Measurements from ENCODE around the gene TAF4. TPM values are rescaled to one million over a fixed set of nuclear protein-coding genes. Genes with fewer than 3 reads are reported as not detected.

Gene TAF4
- total RNA-seq, 1 donor from 2014 or later = 3.1 TPM

GRCh38 chr20:61933481-61933950 is 132.2 kb downstream of the TAF4 start:
- no peak for DNase-seq (ENCODE audit: low read depth, low spot score)

- no peak for DNase-seq (ENCODE audit: low read depth, low spot score)
Observed at GRCh38 chr20:61932711-61933480, 132.8 kb downstream of the TAF4 start.

GRCh38 chr20:61932199-61932592 is 133.5 kb downstream of the TAF4 start:
- no peak for DNase-seq (ENCODE audit: low read depth, low spot score)

GRCh38 chr20:61931476-61932198 is 134.0 kb downstream of the TAF4 start:
- no peak for DNase-seq (ENCODE audit: low read depth, low spot score)

- DNase-seq (ENCODE audit: low read depth, low spot score) = no peak
Observed at GRCh38 chr20:61930776-61931475, 134.8 kb downstream of the TAF4 start.

GRCh38 chr20:61929971-61930666 is 135.6 kb downstream of the TAF4 start:
- DNase-seq (ENCODE audit: low read depth, low spot score) = no peak

GRCh38 chr20:61929561-61929960 is 136.1 kb downstream of the TAF4 start:
- no peak for DNase-seq (ENCODE audit: low read depth, low spot score)

GRCh38 chr20:61927826-61928541 is 137.7 kb downstream of the TAF4 start:
- DNase-seq (ENCODE audit: low read depth, low spot score) = no peak

- DNase-seq (ENCODE audit: low read depth, low spot score) = no peak
Observed at GRCh38 chr20:61927193-61927825, 138.4 kb downstream of the TAF4 start.

- DNase-seq (ENCODE audit: low read depth, low spot score) = no peak
Observed at GRCh38 chr20:61926796-61927192, 138.9 kb downstream of the TAF4 start.

- DNase-seq (ENCODE audit: low read depth, low spot score) = no peak
Observed at GRCh38 chr20:61926253-61926613, 139.4 kb downstream of the TAF4 start.

GRCh38 chr20:61925555-61926252 is 140.0 kb downstream of the TAF4 start:
- no peak for DNase-seq (ENCODE audit: low read depth, low spot score)

GRCh38 chr20:61924858-61925554 is 140.7 kb downstream of the TAF4 start:
- no peak for DNase-seq (ENCODE audit: low read depth, low spot score)

Other genes starting within 250 kb of the TAF4 start
- gene LSM14B, start 56.6 kb upstream of the TAF4 start, total RNA-seq = 38.1 and 43.4 TPM in 2 replicates
- 463 and 570 TPM in 2 replicates for gene PSMA7, start 77.5 kb upstream of the TAF4 start, total RNA-seq
- gene SS18L1, start 77.9 kb upstream of the TAF4 start, total RNA-seq = 9.7 and 14.2 TPM in 2 replicates
- gene MTG2, start 117.1 kb upstream of the TAF4 start, total RNA-seq = 17.6 and 22.2 TPM in 2 replicates
- gene HRH3, start 154.4 kb upstream of the TAF4 start, total RNA-seq = not detected in 2 replicates
- gene OSBPL2, start 172.6 kb upstream of the TAF4 start, total RNA-seq = 20.6 and 21.4 TPM in 2 replicates
- 150 and 167 TPM in 2 replicates for gene ADRM1, start 237.1 kb upstream of the TAF4 start, total RNA-seq